ENCODE results near the gene UPB1. TPM values are rescaled to one million over a fixed set of nuclear protein-coding genes. Genes with fewer than 3 reads are reported as not detected.

Gene UPB1
- total and polyA plus RNA-seq, 4 experiments from 2014 or later, result 1.1 to 1.4 TPM; not detected in 2

DNA sequence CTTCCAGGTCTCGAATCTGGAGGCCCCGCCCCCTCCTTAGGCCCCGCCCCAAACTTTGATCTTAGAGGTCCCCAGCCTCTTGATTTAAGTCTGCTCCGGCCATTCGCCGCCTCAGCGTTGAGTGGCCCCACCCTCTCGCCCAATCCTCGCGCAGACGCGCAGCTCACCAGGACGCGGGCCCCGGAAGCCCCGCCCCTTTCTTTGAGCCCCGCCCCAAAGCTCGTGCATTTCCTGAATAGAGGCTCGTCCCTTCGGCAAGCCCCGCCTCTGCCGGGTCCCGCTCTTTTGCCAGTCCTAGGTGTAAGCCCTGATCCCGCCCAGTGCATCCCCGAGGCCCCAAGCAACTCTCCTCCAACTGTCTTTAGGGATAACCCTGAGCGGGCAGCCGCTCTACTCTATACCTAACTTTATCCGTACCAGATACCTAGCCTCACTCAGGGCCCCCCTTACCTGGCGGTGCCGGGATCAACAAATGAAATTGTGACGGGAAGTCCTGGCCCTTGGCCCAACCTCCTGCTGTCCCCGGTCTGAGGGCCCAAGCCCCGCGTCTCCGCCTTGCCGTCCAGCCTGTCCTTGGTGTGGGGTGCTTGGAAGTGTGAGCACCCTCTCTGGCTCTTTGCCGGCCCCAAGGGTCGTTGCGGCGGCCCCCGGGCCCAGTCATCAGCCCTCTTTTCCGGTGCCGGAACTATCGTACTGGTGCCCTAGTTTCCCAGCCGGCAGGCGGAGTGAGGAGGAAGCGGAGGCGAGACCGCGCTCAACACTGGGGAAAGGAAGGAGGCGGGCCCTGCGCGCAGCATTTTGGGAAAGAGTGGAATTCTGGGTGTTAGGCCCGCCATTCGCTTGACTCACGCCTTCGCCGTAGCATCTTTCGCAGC, 60.3 kb downstream of the UPB1 start, which contains the start of gene SNRPD3:
TSS of gene SNRPD3 (plus strand) at position 835 of the 875 bp plus-strand sequence. CDS start 1,676 bp downstream, outside the sequence.
- Histone ChIP-seq H3K27ac (ENCODE audit: low read depth, low read length) (peak within 1 kb of the TSS; percentile 87), H3K9me3 (ENCODE audit: control insufficient read depth in 1 of 2, low read length in 2 of 2) (no peaks in the 10 kb centered on the region), H3K36me3 (ENCODE audit: insufficient read depth, low read length) (peaks cover 26% of the 10 kb centered on the region), H3K27me3 (ENCODE audit: insufficient read depth, low read length) (no peaks in the 10 kb centered on the region), H3K4me1 (ENCODE audit: insufficient read depth, low read length) (peaks cover 52% of the 10 kb centered on the region), H3K4me3 (ENCODE audit: low read length in 2 of 2) (peak within 1 kb of the TSS; percentile 76 to 100)
- H3K27me3 Mint-ChIP-seq, result no peaks in the 10 kb centered on the region
- peaks cover 48 to 72% (median 59%) of the 10 kb centered on the region in 4 donors for H3K4me1 Mint-ChIP-seq
- CTCF ChIA-PET (ENCODE audit: partially characterized antibody), result interaction anchor here (1.1 kb wide), 1 partner anchor 248 kb away, joined by 3 read pairs; no protein-coding TSS in a partner anchor
- no peaks in the 10 kb centered on the region for H3K9me3 Mint-ChIP-seq
- H3K36me3 Mint-ChIP-seq, result peaks cover 15 to 55% of the 10 kb centered on the region in 2 donors
- POLR2A ChIA-PET (ENCODE audit: partially characterized antibody), result interaction anchor here (0.6 to 3.2 kb wide), 18 partner anchors 11 to 1486 kb away, joined by 3 to 25 read pairs (median 3); partner anchors contain the start of genes ADORA2A, GNAZ, MIF and SLC2A11
- H3K27ac Mint-ChIP-seq, result peak within 1 kb of the TSS; percentile 95 to 99 (median 99)
- peak within 1 kb of the TSS; percentile 97 to 99 (median 98) for H3K4me3 Mint-ChIP-seq
- intact Hi-C loops (cut with micrococcal nuclease), result loop anchor here (1.0 to 10.0 kb wide), 5 partner anchors 52 to 1411 kb away; partner anchors contain the start of genes MIF, RAB36 and RSPH14
- DNase-seq, result peak; percentile 96 to 100 (median 98)

DNA sequence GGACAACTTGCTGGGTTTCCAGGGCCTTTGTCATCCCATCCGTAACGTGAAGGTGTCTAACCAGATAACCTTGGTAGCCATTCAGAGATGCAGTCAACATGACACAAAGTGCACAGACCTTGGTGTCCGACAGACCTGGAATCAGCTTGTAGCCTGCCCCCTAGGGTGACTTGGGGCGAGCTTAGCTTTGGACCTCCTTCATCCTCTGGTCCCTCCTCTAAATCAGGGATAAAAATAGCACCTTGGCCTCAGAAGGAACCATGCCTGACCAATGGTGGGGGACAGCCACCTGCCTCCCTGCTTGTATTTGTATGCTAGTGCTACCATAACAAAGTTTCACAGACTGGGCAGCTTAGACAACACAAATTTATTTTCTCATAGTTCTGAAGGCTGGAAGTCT, 64.3 kb downstream of the UPB1 start:
- Histone ChIP-seq H3K4me3 (ENCODE audit: low read length in 2 of 2) (no peak overlapping the region), H3K36me3 (ENCODE audit: insufficient read depth, low read length) (peaks cover 33% of the 10 kb centered on the region), H3K27me3 (ENCODE audit: insufficient read depth, low read length) (no peaks in the 10 kb centered on the region), H3K4me1 (ENCODE audit: insufficient read depth, low read length) (peaks cover 56% of the 10 kb centered on the region), H3K27ac (ENCODE audit: low read depth, low read length) (no peak overlapping the region), H3K9me3 (ENCODE audit: control insufficient read depth in 1 of 2, low read length in 2 of 2) (no peaks in the 10 kb centered on the region)
- Mint-ChIP-seq H3K4me1 (peaks cover 42 to 78% (median 57%) of the 10 kb centered on the region in 4 donors), H3K9me3 (no peaks in the 10 kb centered on the region), H3K27me3 (no peaks in the 10 kb centered on the region), H3K36me3 (peaks cover 22 to 66% of the 10 kb centered on the region in 2 donors), H3K4me3 (peak overlapping the region in 1 of 8 donors; percentile 36), H3K27ac (peak overlapping the region in 1 of 7 donors; percentile 95)
- no peak for DNase-seq
- POLR2A ChIA-PET (ENCODE audit: partially characterized antibody), result no interaction called here
- CTCF ChIA-PET (ENCODE audit: partially characterized antibody), result no interaction called here
- intact Hi-C loops (cut with micrococcal nuclease), result loop anchor here (5.0 to 10.0 kb wide), 3 partner anchors 48 to 1415 kb away; partner anchors contain the start of genes MIF, RAB36 and RSPH14

DNA sequence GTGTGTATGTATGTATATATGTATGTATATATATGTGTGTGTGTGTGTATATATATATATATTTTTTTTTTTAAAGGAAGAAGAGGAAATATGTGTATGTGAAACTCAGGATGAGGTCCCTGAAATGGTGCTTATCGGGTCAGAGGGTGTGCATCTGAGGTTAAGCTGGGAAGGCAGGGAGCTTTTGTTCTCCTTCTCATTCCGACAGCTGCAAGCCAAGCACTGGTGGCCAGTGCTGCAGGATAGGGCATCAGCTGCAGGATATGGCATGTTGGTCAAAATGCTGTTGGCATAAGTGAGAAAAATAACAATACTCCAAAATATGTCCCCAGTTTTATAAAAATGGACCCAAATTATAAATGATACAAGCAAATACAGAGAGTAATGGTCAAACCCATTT, 68.1 kb downstream of the UPB1 start:
- Mint-ChIP-seq H3K27me3 (no peaks in the 10 kb centered on the region), H3K27ac (no peak overlapping the region), H3K9me3 (no peaks in the 10 kb centered on the region), H3K36me3 (peaks cover 24 to 63% of the 10 kb centered on the region in 2 donors), H3K4me3 (no peak overlapping the region), H3K4me1 (peaks cover 37 to 72% (median 50%) of the 10 kb centered on the region in 4 donors)
- H3K27me3 ChIP-seq (ENCODE audit: insufficient read depth, low read length), result no peaks in the 10 kb centered on the region
- H3K36me3 ChIP-seq (ENCODE audit: insufficient read depth, low read length), result peaks cover 34% of the 10 kb centered on the region
- H3K9me3 ChIP-seq (ENCODE audit: control insufficient read depth in 1 of 2, low read length in 2 of 2), result no peaks in the 10 kb centered on the region
- ChIA-PET POLR2A (ENCODE audit: partially characterized antibody) (no interaction called here), CTCF (ENCODE audit: partially characterized antibody) (no interaction called here)
- intact Hi-C loops (cut with micrococcal nuclease), result no loop called here
- no peak overlapping the region for H3K4me3 ChIP-seq (ENCODE audit: low read length in 2 of 2)
- H3K27ac ChIP-seq (ENCODE audit: low read depth, low read length), result no peak overlapping the region
- H3K4me1 ChIP-seq (ENCODE audit: insufficient read depth, low read length), result peaks cover 45% of the 10 kb centered on the region
- DNase-seq, result no peak

DNA sequence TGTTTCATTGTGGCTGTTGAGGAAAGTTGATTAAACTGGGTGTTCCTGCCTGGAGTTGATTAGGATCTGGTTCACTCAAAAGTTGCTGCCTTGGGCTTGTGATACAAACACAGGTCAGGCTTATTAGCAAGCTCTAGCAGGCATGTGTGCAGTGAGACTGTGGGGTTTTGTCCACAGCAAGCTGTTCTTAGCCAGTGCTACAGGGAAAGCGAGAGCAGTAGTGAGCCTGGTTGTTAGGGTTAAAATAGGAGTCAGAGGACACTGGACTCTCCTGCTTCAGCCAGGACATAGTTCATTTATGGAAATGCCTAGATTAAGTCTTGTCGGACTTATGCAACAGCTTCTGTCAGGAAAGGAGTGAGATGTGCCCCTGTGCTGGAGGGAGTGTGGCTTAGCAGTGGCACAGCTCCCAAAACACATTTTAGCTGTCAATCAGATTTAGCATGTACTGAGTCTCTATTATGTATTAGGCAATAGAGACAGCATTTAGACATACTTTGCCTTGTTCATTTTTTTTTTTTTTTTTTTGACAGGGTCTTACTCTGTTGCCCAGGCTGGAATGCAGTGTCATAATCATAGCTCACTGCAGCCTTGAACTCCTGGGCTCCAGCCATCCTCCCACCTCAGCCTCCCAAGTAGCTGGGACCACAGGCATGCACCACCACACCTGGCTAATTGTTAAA, 69.4 kb downstream of the UPB1 start:
- no peak overlapping the region for H3K27ac ChIP-seq (ENCODE audit: low read depth, low read length)
- CTCF ChIA-PET (ENCODE audit: partially characterized antibody), result no interaction called here

DNA sequence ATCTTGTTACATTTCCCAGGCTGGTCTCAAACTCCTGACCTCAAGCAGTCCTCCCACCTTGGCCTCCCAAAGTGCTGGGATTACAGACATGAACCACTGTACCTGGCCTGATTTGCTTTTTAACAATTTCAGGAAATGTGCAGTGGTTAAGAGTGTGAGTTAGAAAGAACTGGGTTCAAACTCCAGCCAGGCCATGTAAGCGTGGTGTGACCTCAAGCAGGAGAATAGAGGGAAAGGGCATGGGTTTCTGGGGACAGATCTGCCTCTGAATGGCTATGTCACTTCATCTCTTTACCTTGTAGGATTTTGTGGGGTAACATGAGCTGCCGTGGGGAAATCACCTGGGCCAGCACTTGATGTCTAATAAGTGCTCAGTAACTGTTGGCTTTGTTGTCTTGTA, 69.9 kb downstream of the UPB1 start:
- Histone ChIP-seq H3K4me1 (ENCODE audit: insufficient read depth, low read length) (peaks cover 30% of the 10 kb centered on the region), H3K27me3 (ENCODE audit: insufficient read depth, low read length) (no peaks in the 10 kb centered on the region), H3K36me3 (ENCODE audit: insufficient read depth, low read length) (peaks cover 32% of the 10 kb centered on the region), H3K27ac (ENCODE audit: low read depth, low read length) (no peak overlapping the region), H3K4me3 (ENCODE audit: low read length in 2 of 2) (no peak overlapping the region), H3K9me3 (ENCODE audit: control insufficient read depth in 1 of 2, low read length in 2 of 2) (no peaks in the 10 kb centered on the region)
- no peaks in the 10 kb centered on the region for H3K27me3 Mint-ChIP-seq
- H3K36me3 Mint-ChIP-seq, result peaks cover 27 to 60% of the 10 kb centered on the region in 2 donors
- H3K4me3 Mint-ChIP-seq, result no peak overlapping the region
- no peaks in the 10 kb centered on the region for H3K9me3 Mint-ChIP-seq
- CTCF ChIA-PET (ENCODE audit: partially characterized antibody), result no interaction called here
- no peak for DNase-seq
- H3K4me1 Mint-ChIP-seq, result peaks cover 24 to 57% (median 35%) of the 10 kb centered on the region in 4 donors
- intact Hi-C loops (cut with micrococcal nuclease), result no loop called here
- peak overlapping the region in 2 of 7 donors; percentile 25 to 42 for H3K27ac Mint-ChIP-seq
- POLR2A ChIA-PET (ENCODE audit: partially characterized antibody), result no interaction called here

More for the DNA sequence above, 69.4 kb downstream of the UPB1 start:
- Histone ChIP-seq H3K4me1 (ENCODE audit: insufficient read depth, low read length) (peaks cover 33% of the 10 kb centered on the region), H3K27me3 (ENCODE audit: insufficient read depth, low read length) (no peaks in the 10 kb centered on the region), H3K9me3 (ENCODE audit: control insufficient read depth in 1 of 2, low read length in 2 of 2) (no peaks in the 10 kb centered on the region), H3K36me3 (ENCODE audit: insufficient read depth, low read length) (peaks cover 29% of the 10 kb centered on the region), H3K4me3 (ENCODE audit: low read length in 2 of 2) (no peak overlapping the region)
- POLR2A ChIA-PET (ENCODE audit: partially characterized antibody), result no interaction called here
- H3K36me3 Mint-ChIP-seq, result peaks cover 25 to 58% of the 10 kb centered on the region in 2 donors
- H3K9me3 Mint-ChIP-seq, result no peaks in the 10 kb centered on the region
- no peak for DNase-seq
- peak overlapping the region in 3 of 7 donors; percentile 0 to 39 (median 5) for H3K27ac Mint-ChIP-seq
- intact Hi-C loops (cut with micrococcal nuclease), result no loop called here
- peak overlapping the region in 1 of 8 donors; percentile 24 for H3K4me3 Mint-ChIP-seq
- H3K4me1 Mint-ChIP-seq, result peaks cover 27 to 59% (median 39%) of the 10 kb centered on the region in 4 donors
- H3K27me3 Mint-ChIP-seq, result no peaks in the 10 kb centered on the region

- Mint-ChIP-seq H3K27ac (peak overlapping the region in 3 of 7 donors; percentile 13 to 52 (median 46)), H3K4me3 (no peak overlapping the region), H3K27me3 (no peaks in the 10 kb centered on the region), H3K4me1 (peaks cover 22 to 48% (median 30%) of the 10 kb centered on the region in 4 donors), H3K36me3 (peaks cover 36 to 65% of the 10 kb centered on the region in 2 donors), H3K9me3 (no peaks in the 10 kb centered on the region)
- Histone ChIP-seq H3K4me1 (ENCODE audit: insufficient read depth, low read length) (peaks cover 30% of the 10 kb centered on the region), H3K9me3 (ENCODE audit: control insufficient read depth in 1 of 2, low read length in 2 of 2) (no peaks in the 10 kb centered on the region), H3K27ac (ENCODE audit: low read depth, low read length) (no peak overlapping the region), H3K36me3 (ENCODE audit: insufficient read depth, low read length) (peaks cover 40% of the 10 kb centered on the region), H3K4me3 (ENCODE audit: low read length in 2 of 2) (no peak overlapping the region), H3K27me3 (ENCODE audit: insufficient read depth, low read length) (no peaks in the 10 kb centered on the region)
- intact Hi-C loops (cut with micrococcal nuclease), result no loop called here
- ChIA-PET CTCF (ENCODE audit: partially characterized antibody) (no interaction called here), POLR2A (ENCODE audit: partially characterized antibody) (no interaction called here)
- no peak for DNase-seq
Measured at GRCh38 chr22:24566899-24567511, 71.9 kb downstream of the UPB1 start.
